Activated T-cell treated with anti-CD3 and anti-CD28 coated beads, Interleukin-2, amount 50 U/mL, for 72 hours (primary cell): Measurements from ENCODE around the gene CKLF. TPM values are rescaled to one million over a fixed set of nuclear protein-coding genes. Genes with fewer than 3 reads are reported as not detected.
"Not testable (repeated sequence)": the region's sequence is repeated elsewhere in the genome, so short reads cannot be mapped to it uniquely, and the experiment has no call there.

ENCODE experiments used
- ATAC-seq, 2 donors: fragments of 150-1000 bp; cut with Tn5 transposase; replicated peaks in 1 of 2; 2 replicates each; pipeline ENCODE4 v1.10.0; 2021; ENCODE audit warnings: moderate library complexity in 2 of 2, mild to moderate bottlenecking in 1 of 2
- DNase-seq, 2 donors: peaks; one replicate each; pipeline ENCODE4 v3.0.0; 2021 to 2022; ENCODE audit warnings: mixed read lengths in 1 of 2
- H3K27ac Mint-ChIP-seq: one replicate; pipeline ENCODE4 v1.8.0; 2022; ENCODE audit warnings: mild to moderate bottlenecking, moderate library complexity, mixed read lengths
- H3K27me3 Mint-ChIP-seq: one replicate; pipeline ENCODE4 v1.8.0; 2022; ENCODE audit warnings: low read depth, mixed read lengths
- H3K36me3 Mint-ChIP-seq, 2 donors: one replicate each; pipeline ENCODE4 v1.8.0; 2022; ENCODE audit warnings: mixed read lengths in 2 of 2, mild to moderate bottlenecking in 1 of 2; ENCODE audit not compliant: insufficient read depth in 2 of 2
- H3K4me1 Mint-ChIP-seq: one replicate; pipeline ENCODE4 v1.8.0; 2022; ENCODE audit warnings: low read depth, mixed read lengths
- H3K4me3 Mint-ChIP-seq, 2 donors: one replicate each; pipeline ENCODE4 v1.8.0; 2022; ENCODE audit warnings: mild to moderate bottlenecking in 2 of 2, mixed read lengths in 2 of 2, moderate library complexity in 2 of 2
- H3K9me3 Mint-ChIP-seq, 2 donors: one replicate each; pipeline ENCODE4 v1.8.0; 2022; ENCODE audit warnings: mixed read lengths in 2 of 2
- total RNA-seq, 2 donors: library from RNA; stranded (reverse); gene quantifications; one replicate each; pipeline ENCODE4 v1.2.3, GENCODE V29; 2022

The CKLF gene
- total RNA-seq, 2 donors from 2014 or later = 163 to 172 TPM

DNA sequence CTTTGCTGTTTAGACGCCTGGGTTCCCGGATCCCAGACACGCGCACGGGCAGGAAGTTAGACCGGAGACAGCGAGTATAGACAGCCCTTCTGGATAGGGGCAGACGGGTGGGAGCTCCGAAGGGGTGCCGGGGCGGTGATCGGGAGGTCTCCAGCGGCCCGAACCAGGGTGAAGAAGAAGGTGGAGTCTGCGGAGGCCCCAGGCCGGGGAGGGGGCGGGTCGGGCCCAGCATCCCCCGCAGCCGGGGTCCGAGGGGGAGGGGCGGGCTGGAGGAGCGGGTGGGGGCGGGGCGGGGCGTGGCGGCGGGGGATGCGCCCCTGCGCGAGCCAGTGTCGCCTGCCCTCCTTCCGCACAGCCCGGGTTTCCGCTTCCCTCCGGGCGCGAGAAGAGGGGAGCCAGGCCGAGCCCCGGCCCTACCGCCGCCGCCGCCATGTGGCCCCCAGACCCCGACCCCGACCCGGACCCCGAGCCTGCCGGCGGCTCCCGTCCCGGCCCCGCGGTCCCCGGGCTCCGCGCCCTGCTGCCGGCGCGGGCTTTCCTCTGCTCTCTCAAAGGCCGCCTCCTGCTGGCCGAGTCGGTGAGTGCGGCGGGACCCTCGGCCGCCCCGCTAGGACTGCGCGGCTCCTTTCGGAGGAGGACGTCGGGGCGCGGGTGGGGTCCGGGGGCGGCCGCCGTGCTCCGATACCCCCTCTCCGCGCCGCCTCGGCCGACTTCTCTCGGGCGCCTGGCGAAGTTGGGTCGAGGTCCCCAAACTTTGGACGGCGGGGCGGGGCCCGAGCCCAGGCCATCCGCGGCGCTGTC lies 52.2 kb downstream of the CKLF start, which contains the start of gene CMTM3:
CMTM3 (plus strand) TSS at position 329 of the 801 bp plus-strand sequence; CDS start at position 431, 102 bp downstream.
- no peaks in the 10 kb centered on the region for H3K27me3 Mint-ChIP-seq
- peak within 1 kb of the TSS; percentile 75 to 95 for H3K4me3 Mint-ChIP-seq
- ATAC-seq (peak; percentile 62 to 71), DNase-seq (peak; percentile 82 to 83)
- peaks cover 5 to 12% of the 10 kb centered on the region in 2 donors for H3K36me3 Mint-ChIP-seq
- peaks cover 2 to 6% of the 10 kb centered on the region in 2 donors for H3K9me3 Mint-ChIP-seq
- peaks cover 63% of the 10 kb centered on the region for H3K4me1 Mint-ChIP-seq
- peak within 1 kb of the TSS; percentile 64 for H3K27ac Mint-ChIP-seq

DNA sequence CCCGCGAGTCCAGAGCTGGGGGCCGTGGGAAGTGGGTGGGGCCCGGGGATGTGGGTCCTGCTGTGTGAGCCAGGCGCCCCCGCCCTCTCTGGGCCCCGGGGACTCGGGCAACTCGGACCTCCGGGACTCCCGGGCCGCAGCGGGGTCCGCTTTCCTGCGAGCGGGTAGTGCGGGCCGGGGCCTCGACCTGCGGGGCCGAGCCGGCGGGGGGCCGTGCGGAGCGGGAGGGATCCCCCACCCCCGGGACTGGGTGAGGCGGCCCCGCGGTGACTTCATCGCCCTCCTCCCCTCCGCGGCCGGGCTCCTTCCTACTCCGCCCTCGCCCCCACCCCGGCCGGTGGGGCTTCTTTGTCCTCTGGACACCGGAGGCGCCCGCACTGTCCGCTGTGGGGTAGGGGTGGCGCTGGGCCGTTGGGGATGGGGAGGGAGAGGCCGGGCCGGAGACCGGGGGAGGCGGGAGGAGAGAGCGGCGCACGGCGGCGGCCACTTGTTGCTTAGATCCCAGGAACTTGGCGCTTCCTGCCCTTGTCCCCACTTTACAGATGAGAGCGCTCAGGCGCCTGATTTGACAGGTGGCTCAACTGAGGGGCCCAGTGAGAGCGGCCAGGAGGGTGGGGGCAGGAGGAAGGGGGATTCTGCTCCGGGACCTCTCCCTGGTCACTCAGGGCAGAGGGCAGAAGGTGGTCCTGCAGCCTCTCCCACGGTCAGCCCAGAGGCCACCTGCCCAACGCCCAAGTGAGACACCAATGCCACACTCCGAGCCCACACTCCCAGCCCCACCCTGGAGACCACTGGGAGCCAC lies 53.0 kb downstream of the CKLF start:
- ATAC-seq (peak; percentile 34 to 43), DNase-seq (peak; percentile 65 to 71)
- Mint-ChIP-seq H3K4me3 (peak overlapping the region; percentile 75 to 76), H3K27ac (peak overlapping the region; percentile 59), H3K36me3 (peaks cover 13% of the 10 kb centered on the region in 2 donors), H3K27me3 (no peaks in the 10 kb centered on the region), H3K9me3 (peaks cover 2 to 6% of the 10 kb centered on the region in 2 donors), H3K4me1 (peaks cover 62% of the 10 kb centered on the region)

DNA sequence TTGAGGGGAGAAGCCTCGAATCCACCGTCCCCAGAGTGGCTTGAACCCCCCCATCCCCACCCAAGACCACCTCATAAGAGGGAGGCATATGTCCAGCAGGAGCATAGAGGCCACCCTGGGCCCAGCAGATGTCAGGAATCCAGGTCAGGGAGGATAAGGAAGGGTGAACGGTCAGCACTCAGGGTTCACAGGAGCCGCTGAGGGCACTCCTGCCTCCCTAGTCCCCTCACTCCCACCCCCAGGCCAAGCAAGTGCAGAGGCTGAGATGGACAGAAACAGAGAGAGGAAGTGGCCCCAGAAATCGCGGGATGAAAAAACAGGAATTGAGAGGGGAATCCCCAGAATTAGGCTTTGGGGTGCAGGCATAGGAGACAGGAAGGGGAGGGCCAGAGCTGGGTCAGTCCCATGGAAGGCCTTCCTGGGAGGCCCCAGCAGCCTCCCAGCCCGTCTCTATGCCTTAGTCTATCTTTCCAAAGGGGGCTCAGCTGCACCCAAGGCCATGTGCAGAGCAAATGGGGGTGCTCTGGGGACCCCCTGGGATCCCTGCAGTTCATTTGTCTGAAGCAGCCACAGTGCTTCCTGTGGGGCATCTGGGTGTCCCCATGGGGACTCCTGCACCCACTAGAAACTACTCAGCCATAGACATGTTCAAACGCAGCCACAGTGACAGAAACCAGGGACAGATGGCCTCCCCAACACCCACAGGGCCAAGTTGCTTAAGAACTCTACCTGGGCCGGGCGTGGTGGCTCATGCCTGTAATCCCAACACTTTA lies 53.8 kb downstream of the CKLF start:
- no peaks in the 10 kb centered on the region for H3K9me3 Mint-ChIP-seq
- H3K4me3 Mint-ChIP-seq = peak overlapping the region; percentile 75 to 76
- H3K27me3 Mint-ChIP-seq = no peaks in the 10 kb centered on the region
- H3K27ac Mint-ChIP-seq = peak overlapping the region; percentile 94
- peaks cover 6 to 11% of the 10 kb centered on the region in 2 donors for H3K36me3 Mint-ChIP-seq
- peaks cover 55% of the 10 kb centered on the region for H3K4me1 Mint-ChIP-seq
- ATAC-seq (no peak), DNase-seq (no peak)

GRCh38 chr16:66608241-66609138 lies 56.1 kb downstream of the CKLF start:
- H3K9me3 Mint-ChIP-seq = no peaks in the 10 kb centered on the region
- H3K36me3 Mint-ChIP-seq = peaks cover 6 to 14% of the 10 kb centered on the region in 2 donors
- peak overlapping the region; percentile 80 for H3K27ac Mint-ChIP-seq
- peaks cover 44% of the 10 kb centered on the region for H3K4me1 Mint-ChIP-seq
- no peaks in the 10 kb centered on the region for H3K27me3 Mint-ChIP-seq
- H3K4me3 Mint-ChIP-seq = peak overlapping the region; percentile 45 to 53
- ATAC-seq (peak; percentile 34 to 39), DNase-seq (peak; percentile 85 to 89)

DNA sequence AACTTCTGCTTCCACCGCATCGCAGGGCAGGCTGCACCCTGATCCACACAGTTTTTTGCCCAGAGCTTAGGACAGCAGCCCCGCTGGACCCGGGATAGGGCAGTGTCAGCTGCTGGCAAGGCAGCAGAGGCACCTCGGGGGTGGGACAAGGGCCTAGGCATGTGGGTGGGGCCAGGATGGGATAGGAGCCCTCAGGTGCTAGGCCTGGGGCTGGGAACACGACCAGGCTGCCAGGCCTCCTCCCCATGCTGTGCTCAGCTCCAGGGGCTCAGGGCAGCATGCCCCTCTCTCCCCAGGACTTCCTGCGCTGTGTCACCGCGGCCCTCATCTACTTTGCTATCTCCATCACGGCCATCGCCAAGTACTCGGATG lies 56.7 kb downstream of the CKLF start:
- no peak overlapping the region for H3K27ac Mint-ChIP-seq
- no peak for ATAC-seq

GRCh38 chr16:66610111-66610820 lies 57.9 kb downstream of the CKLF start:
- no peak overlapping the region for H3K4me3 Mint-ChIP-seq
- H3K4me1 Mint-ChIP-seq = peaks cover 37% of the 10 kb centered on the region
- no peaks in the 10 kb centered on the region for H3K27me3 Mint-ChIP-seq
- H3K27ac Mint-ChIP-seq = peak overlapping the region; percentile 7
- peaks cover 3 to 11% of the 10 kb centered on the region in 2 donors for H3K36me3 Mint-ChIP-seq
- no peaks in the 10 kb centered on the region for H3K9me3 Mint-ChIP-seq
- ATAC-seq = no peak
- DNase-seq = no peak

More for the DNA sequence above, 56.7 kb downstream of the CKLF start:
- Mint-ChIP-seq H3K36me3 (peaks cover 3 to 14% of the 10 kb centered on the region in 2 donors), H3K27me3 (no peaks in the 10 kb centered on the region), H3K4me3 (no peak overlapping the region), H3K9me3 (no peaks in the 10 kb centered on the region), H3K4me1 (peaks cover 38% of the 10 kb centered on the region)
- DNase-seq = no peak

DNA sequence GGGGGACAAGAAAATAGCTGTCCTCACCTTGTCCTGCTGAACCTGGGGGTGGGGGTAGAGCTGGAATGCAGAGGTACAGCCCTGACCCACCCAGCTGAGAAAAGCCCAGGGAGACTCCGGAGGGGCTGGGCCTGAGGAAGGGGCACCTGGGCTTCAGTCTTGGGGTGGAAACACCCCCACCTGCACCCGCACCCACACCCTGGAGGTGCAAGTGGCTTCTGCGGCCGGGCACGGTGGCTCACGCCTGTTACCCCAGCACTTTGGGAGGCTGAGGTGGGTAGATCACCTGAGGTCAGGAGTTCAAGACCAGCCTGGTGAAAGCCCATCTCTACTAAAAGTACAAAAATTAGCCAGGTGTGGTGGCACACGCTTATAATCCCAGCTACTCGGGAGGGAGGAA lies 59.5 kb downstream of the CKLF start:
- ATAC-seq, H3K4me3 Mint-ChIP-seq, H3K27ac Mint-ChIP-seq, H3K9me3 Mint-ChIP-seq, DNase-seq, H3K27me3 Mint-ChIP-seq: not testable (repeated sequence)
- peaks cover 26% of the 10 kb centered on the region for H3K4me1 Mint-ChIP-seq
- peaks cover 3 to 11% of the 10 kb centered on the region in 2 donors for H3K36me3 Mint-ChIP-seq

- Mint-ChIP-seq H3K36me3 (peaks cover 3 to 11% of the 10 kb centered on the region in 2 donors), H3K27ac (no peak overlapping the region), H3K4me3 (no peak overlapping the region)
Observed at GRCh38 chr16:66612422-66612821, 60.0 kb downstream of the CKLF start.

DNA sequence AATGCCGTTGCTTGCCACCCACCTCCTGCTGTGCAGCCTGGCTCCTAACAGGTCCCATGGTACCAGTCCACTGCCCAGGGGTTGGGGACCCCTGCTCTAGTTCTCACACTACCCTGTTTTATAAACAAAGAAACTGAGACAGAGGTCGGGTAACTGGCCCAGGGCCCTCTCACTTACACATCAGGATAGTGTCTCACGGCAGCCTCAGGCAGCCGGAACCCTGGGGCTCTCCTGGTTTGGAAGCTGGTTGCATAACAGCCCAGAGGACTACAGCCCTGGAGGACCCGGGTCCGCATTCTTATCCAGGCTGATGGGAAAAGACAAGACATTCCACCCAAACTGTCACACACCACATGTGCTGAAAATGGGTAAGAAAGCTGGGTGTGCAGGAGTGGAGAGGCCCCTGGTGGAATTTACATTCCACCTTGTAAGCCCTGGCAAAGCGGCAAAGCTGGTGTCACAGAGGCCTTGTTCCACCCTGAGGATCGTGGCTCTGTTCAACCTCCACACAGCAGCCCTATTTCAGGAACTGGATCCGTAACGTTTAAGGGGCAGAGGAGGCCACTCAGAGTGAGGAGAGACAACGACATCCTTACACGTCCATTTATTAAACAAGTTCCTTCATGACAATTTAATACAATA lies 61.9 kb downstream of the CKLF start:
- Mint-ChIP-seq H3K36me3 (peaks cover 2 to 11% of the 10 kb centered on the region in 2 donors), H3K4me1 (peaks cover 5% of the 10 kb centered on the region), H3K27me3 (no peaks in the 10 kb centered on the region), H3K4me3 (no peak overlapping the region), H3K27ac (no peak overlapping the region), H3K9me3 (no peaks in the 10 kb centered on the region)
- DNase-seq = no peak
- no peak for ATAC-seq

More at GRCh38 chr16:66612422-66612821, 60.0 kb downstream of the CKLF start:
- no peaks in the 10 kb centered on the region for H3K27me3 Mint-ChIP-seq
- no peak for ATAC-seq
- no peak for DNase-seq
- no peaks in the 10 kb centered on the region for H3K9me3 Mint-ChIP-seq
- peaks cover 20% of the 10 kb centered on the region for H3K4me1 Mint-ChIP-seq
